ENCODE data around the gene STARD7. TPM values are rescaled to one million over a fixed set of nuclear protein-coding genes. Genes with fewer than 3 reads are reported as not detected.

STARD7 gene
- total RNA-seq, 1 experiment from 2014 or later, result 224 TPM

DNA sequence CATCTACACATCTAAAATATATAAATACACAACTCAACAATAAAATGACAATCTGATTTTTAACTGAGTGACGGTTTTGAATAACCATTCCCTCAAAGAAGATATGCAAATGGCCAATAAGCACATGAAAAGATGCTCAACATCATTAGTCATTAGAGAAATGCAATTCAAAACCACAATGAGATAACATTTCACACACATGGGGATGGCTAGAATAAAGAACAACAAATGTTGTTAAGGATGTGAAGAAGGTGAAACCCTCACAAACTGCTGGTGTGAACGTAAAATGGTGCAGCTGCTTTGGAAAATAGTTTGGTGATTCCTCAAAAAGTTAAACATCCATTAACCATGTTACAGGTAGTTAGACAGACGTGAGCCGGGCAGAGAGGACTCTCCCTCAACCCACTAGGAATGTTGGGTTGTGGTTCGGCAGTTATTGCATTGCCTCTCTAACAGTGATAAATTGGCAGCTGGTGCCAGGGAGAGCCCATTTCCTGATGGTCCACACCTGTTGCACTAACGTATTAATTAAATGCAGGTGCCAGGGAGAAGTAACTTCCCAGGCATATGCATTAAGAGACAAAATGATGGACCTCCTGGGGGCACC lies 41.1 kb downstream of the STARD7 start:
- ChIA-PET CTCF (no interaction called here), POLR2A (no interaction called here)
- H3K27me3 ChIP-seq (replicated peaks; ENCODE audit: control insufficient read depth, insufficient read depth, low read length), result no peaks in the 10 kb centered on the region
- no peak overlapping the region for H3K27ac Mint-ChIP-seq (ENCODE audit: unreplicated experiment)
- H3K4me1 Mint-ChIP-seq (ENCODE audit: low read depth, unreplicated experiment), result no peaks in the 10 kb centered on the region
- H3K4me3 Mint-ChIP-seq (ENCODE audit: unreplicated experiment), result no peak overlapping the region
- peaks cover 3% of the 10 kb centered on the region for H3K9me3 ChIP-seq
- no peak for DNase-seq
- no peaks in the 10 kb centered on the region for H3K36me3 ChIP-seq (ENCODE audit: control insufficient read depth, insufficient read depth, low read length)
- BruUV-seq (replicated peaks), result no TSS peak
- H3K4me3 ChIP-seq (ENCODE audit: low read depth, low read length), result no peak overlapping the region
- H3K36me3 Mint-ChIP-seq (ENCODE audit: insufficient read depth, unreplicated experiment), result peaks cover 9% of the 10 kb centered on the region
- no peaks in the 10 kb centered on the region for H3K4me1 ChIP-seq
- intact Hi-C loops (cut with micrococcal nuclease; ENCODE audit: unreplicated experiment), result no loop called here
- TF ChIP-seq, protein P1, sequence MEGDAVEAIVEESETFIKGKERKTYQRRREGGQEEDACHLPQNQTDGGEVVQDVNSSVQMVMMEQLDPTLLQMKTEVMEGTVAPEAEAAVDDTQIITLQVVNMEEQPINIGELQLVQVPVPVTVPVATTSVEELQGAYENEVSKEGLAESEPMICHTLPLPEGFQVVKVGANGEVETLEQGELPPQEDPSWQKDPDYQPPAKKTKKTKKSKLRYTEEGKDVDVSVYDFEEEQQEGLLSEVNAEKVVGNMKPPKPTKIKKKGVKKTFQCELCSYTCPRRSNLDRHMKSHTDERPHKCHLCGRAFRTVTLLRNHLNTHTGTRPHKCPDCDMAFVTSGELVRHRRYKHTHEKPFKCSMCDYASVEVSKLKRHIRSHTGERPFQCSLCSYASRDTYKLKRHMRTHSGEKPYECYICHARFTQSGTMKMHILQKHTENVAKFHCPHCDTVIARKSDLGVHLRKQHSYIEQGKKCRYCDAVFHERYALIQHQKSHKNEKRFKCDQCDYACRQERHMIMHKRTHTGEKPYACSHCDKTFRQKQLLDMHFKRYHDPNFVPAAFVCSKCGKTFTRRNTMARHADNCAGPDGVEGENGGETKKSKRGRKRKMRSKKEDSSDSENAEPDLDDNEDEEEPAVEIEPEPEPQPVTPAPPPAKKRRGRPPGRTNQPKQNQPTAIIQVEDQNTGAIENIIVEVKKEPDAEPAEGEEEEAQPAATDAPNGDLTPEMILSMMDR (IDR thresholded peaks at IDR 0.05; ENCODE audit: insufficient read depth in 1 of 2, low read depth in 1 of 2, low read length in 1 of 2, severe bottlenecking in 1 of 2, unreplicated experiment in 1 of 2), result no peak
- H3K9me3 Mint-ChIP-seq (ENCODE audit: unreplicated experiment), result no peaks in the 10 kb centered on the region
- no peaks in the 10 kb centered on the region for H3K27me3 Mint-ChIP-seq (ENCODE audit: insufficient read depth, unreplicated experiment)

DNA sequence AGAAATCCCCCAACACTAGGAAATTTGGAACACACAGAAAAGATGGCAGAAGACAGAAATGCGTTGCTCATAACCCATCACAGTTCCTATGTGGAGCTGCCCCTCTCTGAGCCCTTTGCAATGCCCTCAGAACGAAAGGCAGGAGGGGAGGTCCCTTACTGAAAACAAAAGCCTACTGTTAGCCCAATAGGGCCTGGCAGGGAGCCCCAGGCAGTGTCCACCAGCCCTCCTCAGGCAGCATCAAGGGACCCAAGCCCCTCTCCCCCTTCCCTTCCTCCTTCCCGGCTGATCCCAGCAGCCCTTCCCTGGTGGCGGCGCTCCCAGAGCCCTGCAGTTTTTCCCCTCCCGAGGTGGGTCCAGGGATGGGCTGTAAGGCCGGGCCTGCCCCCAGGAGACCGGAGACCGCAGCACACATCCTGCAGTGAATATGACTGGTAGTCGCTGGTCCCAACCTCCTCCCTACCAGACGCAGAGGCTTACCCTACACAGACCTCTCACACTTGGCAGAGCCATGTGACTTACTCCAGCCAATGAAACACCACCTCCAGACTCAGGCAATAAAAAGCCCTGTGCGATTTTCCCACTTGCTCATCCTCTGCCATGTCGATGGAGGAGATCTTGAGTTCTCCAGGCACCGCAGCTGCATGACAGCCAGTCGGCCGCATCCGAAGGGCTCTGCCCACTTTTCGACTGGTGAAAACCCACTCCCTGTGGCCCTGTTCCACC lies 44.0 kb downstream of the STARD7 start:
- Mint-ChIP-seq H3K9me3 (ENCODE audit: unreplicated experiment) (no peaks in the 10 kb centered on the region), H3K27me3 (ENCODE audit: insufficient read depth, unreplicated experiment) (no peaks in the 10 kb centered on the region), H3K4me1 (ENCODE audit: low read depth, unreplicated experiment) (peaks cover 7% of the 10 kb centered on the region), H3K4me3 (ENCODE audit: unreplicated experiment) (no peak overlapping the region), H3K27ac (ENCODE audit: unreplicated experiment) (no peak overlapping the region), H3K36me3 (ENCODE audit: insufficient read depth, unreplicated experiment) (no peaks in the 10 kb centered on the region)
- ChIA-PET POLR2A (no interaction called here), CTCF (no interaction called here)
- no peak for DNase-seq
- Histone ChIP-seq H3K4me3 (ENCODE audit: low read depth, low read length) (no peak overlapping the region), H3K4me1 (no peaks in the 10 kb centered on the region), H3K27me3 (replicated peaks; ENCODE audit: control insufficient read depth, insufficient read depth, low read length) (no peaks in the 10 kb centered on the region), H3K36me3 (ENCODE audit: control insufficient read depth, insufficient read depth, low read length) (no peaks in the 10 kb centered on the region), H3K9me3 (no peaks in the 10 kb centered on the region)
- intact Hi-C loops (cut with micrococcal nuclease; ENCODE audit: unreplicated experiment), result no loop called here
- TF ChIP-seq, protein P1 (IDR thresholded peaks at IDR 0.05; ENCODE audit: insufficient read depth in 1 of 2, low read depth in 1 of 2, low read length in 1 of 2, severe bottlenecking in 1 of 2, unreplicated experiment in 1 of 2), result no peak
- no TSS peak for BruUV-seq (replicated peaks)

DNA sequence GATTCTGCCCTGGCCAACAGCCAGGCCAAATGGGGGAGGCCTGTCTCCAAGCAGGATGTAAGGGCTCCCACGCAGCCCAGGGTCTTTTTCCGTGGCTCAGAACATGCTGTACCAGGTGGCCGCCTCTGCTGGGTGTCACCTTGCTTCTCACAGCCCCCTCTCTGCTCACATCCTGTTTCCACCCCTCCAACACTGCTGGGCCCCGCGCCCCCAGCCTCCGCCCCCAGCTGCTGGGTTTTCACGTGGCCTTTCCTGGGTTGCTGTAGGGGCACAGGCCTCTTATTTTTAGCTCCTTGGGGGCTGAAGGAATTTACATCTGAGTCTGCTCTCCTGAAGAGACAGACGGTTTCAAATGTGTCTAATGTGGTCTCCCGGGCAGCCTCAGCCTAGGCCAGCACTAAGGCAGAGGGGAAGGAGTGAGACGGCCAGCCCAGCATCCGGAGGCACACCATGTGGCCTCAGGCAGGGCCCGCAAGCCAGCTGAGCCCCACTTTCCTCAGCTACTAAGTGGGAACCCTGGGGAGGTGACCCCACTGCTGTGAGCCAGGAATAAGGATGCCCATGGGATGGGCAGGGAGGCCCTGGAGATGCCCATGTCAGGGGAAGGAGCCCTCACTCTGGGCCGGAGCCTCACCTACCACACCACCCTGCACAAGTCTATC lies 44.7 kb downstream of the STARD7 start:
- Mint-ChIP-seq H3K36me3 (ENCODE audit: insufficient read depth, unreplicated experiment) (no peaks in the 10 kb centered on the region), H3K27me3 (ENCODE audit: insufficient read depth, unreplicated experiment) (no peaks in the 10 kb centered on the region), H3K4me1 (ENCODE audit: low read depth, unreplicated experiment) (peaks cover 7% of the 10 kb centered on the region), H3K4me3 (ENCODE audit: unreplicated experiment) (no peak overlapping the region), H3K27ac (ENCODE audit: unreplicated experiment) (no peak overlapping the region), H3K9me3 (ENCODE audit: unreplicated experiment) (no peaks in the 10 kb centered on the region)
- H3K9me3 ChIP-seq, result no peaks in the 10 kb centered on the region
- no peak for DNase-seq
- TF ChIP-seq, protein P1 (IDR thresholded peaks at IDR 0.05; ENCODE audit: insufficient read depth in 1 of 2, low read depth in 1 of 2, low read length in 1 of 2, severe bottlenecking in 1 of 2, unreplicated experiment in 1 of 2), result no peak
- intact Hi-C loops (cut with micrococcal nuclease; ENCODE audit: unreplicated experiment), result no loop called here
- BruUV-seq (replicated peaks), result no TSS peak
- no peaks in the 10 kb centered on the region for H3K27me3 ChIP-seq (replicated peaks; ENCODE audit: control insufficient read depth, insufficient read depth, low read length)
- no peak overlapping the region for H3K4me3 ChIP-seq (ENCODE audit: low read depth, low read length)
- CTCF ChIA-PET, result no interaction called here
- no peaks in the 10 kb centered on the region for H3K4me1 ChIP-seq
- no peaks in the 10 kb centered on the region for H3K36me3 ChIP-seq (ENCODE audit: control insufficient read depth, insufficient read depth, low read length)
- POLR2A ChIA-PET, result no interaction called here
